H1 (cell line): Measurements from ENCODE around the gene ZBTB40.

ENCODE experiments used
- ATF2 ChIP-seq: IDR thresholded peaks from 2 replicates; pipeline ENCODE4 v1.6.1; 2012; ENCODE audit warnings: low read length, inconsistent platforms
- CTCF ChIP-seq, 3 experiments: IDR thresholded peaks; 1 replicate in 2 of 3; 2 replicates in 1 of 3; pipeline versions ENCODE4 v1.5.1 to v1.6.1; 2011; ENCODE audit warnings: low read length in 3 of 3, mild to moderate bottlenecking in 3 of 3, inconsistent platforms in 2 of 3, low read depth in 1 of 3, moderate library complexity in 1 of 3; ENCODE audit not compliant: insufficient read depth in 1 of 3; ENCODE audit errors: control extremely low read depth in 1 of 3
- EP300 ChIP-seq, 2 experiments: IDR thresholded peaks; 1 replicate in 1 of 2; 2 replicates in 1 of 2; pipeline ENCODE4 v1.6.1; 2011 to 2012; ENCODE audit warnings: low read depth in 2 of 2, low read length in 2 of 2, mild to moderate bottlenecking in 2 of 2, borderline replicate concordance in 1 of 2, inconsistent platforms in 1 of 2, moderate library complexity in 1 of 2
- GABPA ChIP-seq: IDR thresholded peaks from 2 replicates; pipeline ENCODE4 v1.6.1; 2011; ENCODE audit warnings: mild to moderate bottlenecking, low read length, moderate library complexity, borderline replicate concordance; ENCODE audit not compliant: insufficient read depth
- JUND ChIP-seq: IDR thresholded peaks from 2 replicates; pipeline ENCODE4 v1.6.1; 2011; ENCODE audit warnings: mild to moderate bottlenecking, improper control_type of control experiment, low read length
- POLR2A ChIP-seq, 2 experiments: IDR thresholded peaks; 1 replicate in 1 of 2; 2 replicates in 1 of 2; pipeline ENCODE4 v1.6.1; 2011; ENCODE audit warnings: low read depth in 2 of 2, low read length in 2 of 2, mild to moderate bottlenecking in 2 of 2; ENCODE audit errors: control extremely low read depth in 1 of 2
- POLR2AphosphoS5 ChIP-seq: IDR thresholded peaks from 2 replicates; pipeline ENCODE4 v1.6.1; 2011; ENCODE audit warnings: low read depth, low read length
- RFX5 ChIP-seq: IDR thresholded peaks from 2 replicates; pipeline ENCODE4 v1.6.1; 2011; ENCODE audit warnings: low read depth, low read length, improper control_type of control experiment, borderline replicate concordance
- SIN3A ChIP-seq, 2 experiments: IDR thresholded peaks in 1 of 2; conservative IDR thresholded peaks in 1 of 2; 2 replicates each; pipeline ENCODE4 v1.6.1; 2011 to 2012; ENCODE audit warnings: low read length in 2 of 2, improper control_type of control experiment in 1 of 2, low read depth in 1 of 2, mild to moderate bottlenecking in 1 of 2
- SIX5 ChIP-seq: IDR thresholded peaks from 2 replicates; pipeline ENCODE4 v1.6.1; 2011; ENCODE audit warnings: mild to moderate bottlenecking, low read depth, low read length
- YY1 ChIP-seq: IDR thresholded peaks from 2 replicates; pipeline ENCODE4 v1.6.1; 2011; ENCODE audit warnings: low read depth, mild to moderate bottlenecking, low read length

- TF ChIP-seq ATF2 (no peak), RFX5 (no peak), CTCF (IDR thresholded peaks at IDR 0.05; ENCODE audit: control extremely low read depth in 1 of 3, insufficient read depth in 1 of 3, low read depth in 1 of 3, low read length in 3 of 3) (no peak), YY1 (no peak), POLR2AphosphoS5 (no peak), GABPA (no peak), POLR2A (IDR thresholded peaks at IDR 0.05; ENCODE audit: control extremely low read depth in 1 of 2, low read depth in 2 of 2, low read length in 2 of 2) (no peak), EP300 (IDR thresholded peaks at IDR 0.05; ENCODE audit: borderline replicate concordance in 1 of 2, low read depth in 2 of 2, low read length in 2 of 2) (no peak), SIN3A (conservative IDR thresholded peaks at IDR 0.05 in 1 of 2, IDR thresholded peaks at IDR 0.05 in 1 of 2; ENCODE audit: low read depth in 1 of 2, low read length in 2 of 2) (no peak), JUND (no peak), SIX5 (no peak)
Observed at GRCh38 chr1:22471078-22471477, 19.4 kb downstream of the ZBTB40 start.
